Transverse colon (tissue), 4 donors: ENCODE results near the gene DTWD2. TPM values are rescaled to one million over a fixed set of nuclear protein-coding genes. Genes with fewer than 3 reads are reported as not detected.

ENCODE experiments used
- DNase-seq: peaks from one replicate; pipeline ENCODE4 v3.0.0-alpha.2; 2019
- H3K27ac ChIP-seq, 4 donors: fragments of 200-600 bp; sonication (generic); 2 replicates each; pipeline ENCODE4 v1.5.1; 2016 to 2018; ENCODE audit warnings: inconsistent platforms in 4 of 4
- H3K27me3 ChIP-seq: fragments of 200-600 bp; sonication (generic); 2 replicates; pipeline ENCODE4 v1.5.1; 2017; ENCODE audit warnings: inconsistent platforms
- H3K36me3 ChIP-seq, 4 donors: fragments of 200-600 bp; sonication (generic); 2 replicates each; pipeline ENCODE4 v1.5.1; 2017 to 2019; ENCODE audit warnings: inconsistent platforms in 4 of 4
- H3K4me1 ChIP-seq, 4 donors: fragments of 200-600 bp; sonication (generic); 2 replicates each; pipeline ENCODE4 v1.5.1; 2017 to 2020; ENCODE audit warnings: inconsistent platforms in 4 of 4
- H3K4me3 ChIP-seq, 4 donors: fragments of 200-600 bp; sonication (generic); 1 replicate in 1 of 4; 2 replicates in 3 of 4; pipeline versions ENCODE4 v1.5.1 to v1.6.1; 2017 to 2019; ENCODE audit warnings: inconsistent platforms in 4 of 4
- H3K9me3 ChIP-seq, 2 donors: fragments of 200-600 bp; sonication (generic); 2 replicates each; pipeline ENCODE4 v1.5.1; 2017 to 2019; ENCODE audit warnings: inconsistent platforms in 2 of 2
- EP300 ChIP-seq: sonication (generic); formaldehyde crosslinking; IDR thresholded peaks from one replicate; pipeline ENCODE4 v1.6.1; 2017; ENCODE audit warnings: antibody characterized with exemption, low read depth
- POLR2A ChIP-seq: fragments of 450-650 bp; IDR thresholded peaks from one replicate; pipeline ENCODE4 v1.6.1; 2016; ENCODE audit warnings: antibody characterized with exemption, mild to moderate bottlenecking, moderate library complexity
- POLR2AphosphoS5 ChIP-seq, 3 donors: sonication (generic); formaldehyde crosslinking; IDR thresholded peaks; one replicate each; pipeline ENCODE4 v1.6.1; 2016; ENCODE audit warnings: antibody characterized with exemption in 3 of 3
- WGBS, 2 donors: methylation state at CpG; one replicate each; pipeline ENCODE4 v1.1.5; 2018; ENCODE audit warnings: low coverage in 1 of 2; 5-methylcytosine and 5-hydroxymethylcytosine counted together
- in situ Hi-C, 4 donors: fragments of 200-750 bp; cut with MboI; loops; one replicate each; pipeline versions ENCODE4 v1.15.0 to v1.15.1; 2017; ENCODE audit warnings: low sequenced_read_pairs in 3 of 4, low pct_ligation_motif_present in 1 of 4, low pct_unique_long_range_greater_than_20kb in 1 of 4
- intact Hi-C: fragments of 100-400 bp; cut with DNase I; formaldehyde crosslinking; loops from one replicate; pipeline ENCODE4 v1.15.1; 2023; ENCODE audit warnings: low total_unique reads
- total RNA-seq, 4 donors: library from RNA; depleted of rRNA; stranded (reverse); fragments of >200 nt; gene quantifications; one replicate each; pipeline ENCODE4 v1.1.0, GENCODE V29; 2016
- TF ChIP-seq, protein P1 (sequence below), 5 experiments: fragments of 200-600 bp in 3 of 5; fragments of 450-650 bp in 2 of 5; sonication (generic) in 3 of 5; IDR thresholded peaks; 1 replicate in 2 of 5; 2 replicates in 3 of 5; pipeline ENCODE4 v1.5.1; 2016 to 2017; ENCODE audit warnings: antibody characterized with exemption in 5 of 5, inconsistent platforms in 3 of 5, mild to moderate bottlenecking in 2 of 5, moderate library complexity in 1 of 5

DTWD2 gene
- total RNA-seq, 4 donors from 2014 or later, result 13.1 to 34.0 (median 23.0) TPM

GRCh38 chr5:118794281-118794680 lies 194.1 kb downstream of the DTWD2 start:
- intact Hi-C loops (no loop called here), in situ Hi-C loops (no loop called here)
- Histone ChIP-seq H3K4me1 (peaks cover 0 to 8% (median 0%) of the 10 kb centered on the region in 4 donors), H3K27me3 (no peaks in the 10 kb centered on the region), H3K4me3 (no peak overlapping the region), H3K27ac (no peak overlapping the region), H3K9me3 (no peaks in the 10 kb centered on the region), H3K36me3 (no peaks in the 10 kb centered on the region)
- no peak for DNase-seq
- WGBS, 2 donors, result 43 to 89% methylated on average over 1 to 3 of the region's 3 CpGs
- TF ChIP-seq POLR2A (no peak), EP300 (no peak), POLR2AphosphoS5 (IDR thresholded peaks at IDR 0.05) (no peak)
- TF ChIP-seq, protein P1, sequence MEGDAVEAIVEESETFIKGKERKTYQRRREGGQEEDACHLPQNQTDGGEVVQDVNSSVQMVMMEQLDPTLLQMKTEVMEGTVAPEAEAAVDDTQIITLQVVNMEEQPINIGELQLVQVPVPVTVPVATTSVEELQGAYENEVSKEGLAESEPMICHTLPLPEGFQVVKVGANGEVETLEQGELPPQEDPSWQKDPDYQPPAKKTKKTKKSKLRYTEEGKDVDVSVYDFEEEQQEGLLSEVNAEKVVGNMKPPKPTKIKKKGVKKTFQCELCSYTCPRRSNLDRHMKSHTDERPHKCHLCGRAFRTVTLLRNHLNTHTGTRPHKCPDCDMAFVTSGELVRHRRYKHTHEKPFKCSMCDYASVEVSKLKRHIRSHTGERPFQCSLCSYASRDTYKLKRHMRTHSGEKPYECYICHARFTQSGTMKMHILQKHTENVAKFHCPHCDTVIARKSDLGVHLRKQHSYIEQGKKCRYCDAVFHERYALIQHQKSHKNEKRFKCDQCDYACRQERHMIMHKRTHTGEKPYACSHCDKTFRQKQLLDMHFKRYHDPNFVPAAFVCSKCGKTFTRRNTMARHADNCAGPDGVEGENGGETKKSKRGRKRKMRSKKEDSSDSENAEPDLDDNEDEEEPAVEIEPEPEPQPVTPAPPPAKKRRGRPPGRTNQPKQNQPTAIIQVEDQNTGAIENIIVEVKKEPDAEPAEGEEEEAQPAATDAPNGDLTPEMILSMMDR (IDR thresholded peaks at IDR 0.05), result no peak

DNA sequence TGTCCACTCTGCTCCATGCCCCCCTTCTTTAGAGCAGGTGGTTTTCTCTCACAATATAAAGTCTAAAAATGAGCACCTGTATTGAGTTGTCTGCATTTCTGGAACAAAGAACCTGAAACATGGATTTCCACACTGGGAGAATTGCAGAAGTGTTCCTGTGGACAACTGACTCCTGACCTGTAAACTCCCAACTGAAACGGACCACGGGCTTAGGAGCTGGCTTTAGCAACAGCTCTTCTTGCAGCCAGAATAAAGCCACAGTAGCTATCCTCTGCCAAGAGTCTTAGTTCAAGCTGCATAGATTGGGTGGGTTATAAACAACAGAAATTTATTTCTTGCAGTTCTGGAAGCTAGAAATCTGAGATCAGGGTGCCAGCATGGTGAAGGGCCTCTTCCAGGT lies 194.7 kb downstream of the DTWD2 start:
- DNase-seq, result no peak
- WGBS, 2 donors, result 50% methylated on average over 2 of the region's 2 CpGs; no CpG with 5 or more reads in 1 of the 2 donors
- Histone ChIP-seq H3K27me3 (no peaks in the 10 kb centered on the region), H3K36me3 (no peaks in the 10 kb centered on the region), H3K9me3 (no peaks in the 10 kb centered on the region), H3K27ac (no peak overlapping the region), H3K4me3 (no peak overlapping the region), H3K4me1 (peaks cover 0 to 8% (median 0%) of the 10 kb centered on the region in 4 donors)
- intact Hi-C loops, result no loop called here
- in situ Hi-C loops, result no loop called here
- TF ChIP-seq EP300, result no peak
- TF ChIP-seq, protein P1 (IDR thresholded peaks at IDR 0.05), result no peak
- no peak for TF ChIP-seq POLR2AphosphoS5 (IDR thresholded peaks at IDR 0.05)
- TF ChIP-seq POLR2A, result no peak

DNA sequence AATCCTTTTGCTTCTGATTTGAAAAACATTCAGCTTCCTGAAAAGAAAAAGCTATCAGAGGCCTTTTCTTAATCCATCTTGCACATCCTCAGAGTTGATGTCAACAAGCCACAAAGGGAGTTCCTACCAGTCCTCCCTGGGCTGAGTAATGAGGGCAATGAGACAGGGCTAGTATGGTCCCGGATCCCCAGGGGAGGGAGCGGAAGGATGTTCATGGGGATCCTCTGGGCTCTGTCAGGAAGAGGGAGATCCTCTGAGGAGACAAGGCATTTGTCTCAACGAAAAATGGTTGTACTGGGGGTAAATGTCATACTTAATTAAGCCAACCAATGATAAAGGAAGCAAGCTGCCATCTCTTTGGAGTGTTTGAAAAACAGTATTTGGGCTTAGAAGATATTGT lies 195.3 kb downstream of the DTWD2 start:
- H3K27ac ChIP-seq, result no peak overlapping the region
- no peaks in the 10 kb centered on the region for H3K27me3 ChIP-seq
- H3K36me3 ChIP-seq, result no peaks in the 10 kb centered on the region
- peaks cover 0 to 8% (median 0%) of the 10 kb centered on the region in 4 donors for H3K4me1 ChIP-seq
- in situ Hi-C loops (no loop called here), intact Hi-C loops (no loop called here)
- WGBS, 2 donors, result 67 to 74% methylated on average over 1 to 3 of the region's 3 CpGs
- no peaks in the 10 kb centered on the region for H3K9me3 ChIP-seq
- TF ChIP-seq, protein P1 (IDR thresholded peaks at IDR 0.05), result no peak
- TF ChIP-seq POLR2AphosphoS5 (IDR thresholded peaks at IDR 0.05), result no peak
- TF ChIP-seq EP300, result no peak
- no peak for TF ChIP-seq POLR2A
- H3K4me3 ChIP-seq, result no peak overlapping the region
- DNase-seq, result no peak

GRCh38 chr5:118791926-118792734 lies 196.2 kb downstream of the DTWD2 start:
- 35 to 39% methylated on average over 4 to 7 of the region's 7 CpGs for WGBS, 2 donors
- no peak for TF ChIP-seq POLR2AphosphoS5 (IDR thresholded peaks at IDR 0.05)
- TF ChIP-seq POLR2A, result no peak
- TF ChIP-seq, protein P1 (IDR thresholded peaks at IDR 0.05), result peak; percentile 51 to 70 (median 67)
- TF ChIP-seq EP300, result no peak
- H3K4me3 ChIP-seq, result peak overlapping the region in 1 of 4 donors; percentile 14
- H3K9me3 ChIP-seq, result no peaks in the 10 kb centered on the region
- intact Hi-C loops, result no loop called here
- no peaks in the 10 kb centered on the region for H3K36me3 ChIP-seq
- in situ Hi-C loops, result no loop called here
- DNase-seq, result no peak
- H3K27ac ChIP-seq, result no peak overlapping the region
- H3K27me3 ChIP-seq, result no peaks in the 10 kb centered on the region
- peaks cover 0 to 8% (median 0%) of the 10 kb centered on the region in 4 donors for H3K4me1 ChIP-seq
